GM21619 (cell line): Measurements from ENCODE around the gene IDUA.
"Not testable (repeated sequence)": the region's sequence is repeated elsewhere in the genome, so short reads cannot be mapped to it uniquely, and the experiment has no call there.

ENCODE experiments used
- ATAC-seq: cut with Tn5 transposase; IDR thresholded peaks from one replicate; pipeline ENCODE4 v1.9.1; 2021; ENCODE audit not compliant: unreplicated experiment

Gene IDUA

GRCh38 chr4:986879-987623 is at the start of gene IDUA:
TSS of gene IDUA (plus strand) at chr4:987044. CDS start at chr4:987085, 41 bp downstream.
- peak; percentile 79 for ATAC-seq

GRCh38 chr4:939508-939907 is 47.3 kb upstream of the IDUA start:
- not testable (repeated sequence) for ATAC-seq

- no peak for ATAC-seq
These were observed 41.4 kb upstream of the IDUA start for GRCh38 chr4:945274-946102.

GRCh38 chr4:946103-946450 is 40.8 kb upstream of the IDUA start:
- ATAC-seq = no peak

- no peak for ATAC-seq
These were observed 40.0 kb upstream of the IDUA start for GRCh38 chr4:946517-947471.

- ATAC-seq = no peak
These were observed 39.3 kb upstream of the IDUA start for GRCh38 chr4:947491-947971.

- ATAC-seq = no peak
These were observed 38.5 kb upstream of the IDUA start for GRCh38 chr4:948101-948935.

GRCh38 chr4:948936-949300 is 37.9 kb upstream of the IDUA start:
- no peak for ATAC-seq

- no peak for ATAC-seq
These were observed 37.2 kb upstream of the IDUA start for GRCh38 chr4:949656-950055.

- no peak for ATAC-seq
These were observed 36.5 kb upstream of the IDUA start for GRCh38 chr4:950136-951020.

- no peak for ATAC-seq
These were observed 35.7 kb upstream of the IDUA start for GRCh38 chr4:951186-951585.

GRCh38 chr4:951594-952468 is 35.0 kb upstream of the IDUA start:
- ATAC-seq = no peak

GRCh38 chr4:952881-953573 is 33.8 kb upstream of the IDUA start:
- no peak for ATAC-seq

GRCh38 chr4:953574-953915 is 33.3 kb upstream of the IDUA start:
- ATAC-seq = no peak

GRCh38 chr4:954211-955020 is 32.4 kb upstream of the IDUA start:
- no peak for ATAC-seq

- no peak for ATAC-seq
These were observed 31.5 kb upstream of the IDUA start for GRCh38 chr4:955161-955921.
